HepG2 (cell line): Measurements from ENCODE around the gene ZNF217. TPM values are rescaled to one million over a fixed set of nuclear protein-coding genes. Genes with fewer than 3 reads are reported as not detected.
A peak's percentile ranks its signal among the peaks of the same experiment; 100 is the strongest.

Experiments used
- ARNTL ChIP-seq: sonication (generic); formaldehyde crosslinking; IDR thresholded peaks from 2 replicates; pipeline ENCODE4 v1.4.0; 2020; ENCODE audit warnings: mild to moderate bottlenecking, missing genetic modification reagents
- ATM ChIP-seq: fragments of 450-650 bp; IDR thresholded peaks from 2 replicates; pipeline ENCODE4 v1.7.1; 2017; ENCODE audit warnings: mild to moderate bottlenecking, borderline replicate concordance
- CAMTA2 ChIP-seq: sonication (generic); formaldehyde crosslinking; IDR thresholded peaks from 2 replicates; pipeline ENCODE4 v1.4.0; 2020; ENCODE audit warnings: mild to moderate bottlenecking, missing genetic modification reagents, borderline replicate concordance
- CHD2 ChIP-seq: IDR thresholded peaks from 2 replicates; pipeline ENCODE4 v1.6.1; 2011; ENCODE audit warnings: low read depth, low read length, improper control_type of control experiment
- KDM1A ChIP-seq: IDR thresholded peaks from 2 replicates; pipeline ENCODE4 v1.6.1; 2016; ENCODE audit warnings: missing compliant biosample characterization
- KMT2A ChIP-seq: sonication (generic); formaldehyde crosslinking; IDR thresholded peaks from 2 replicates; pipeline ENCODE4 v1.4.0; 2020; ENCODE audit warnings: missing genetic modification reagents
- MZF1 ChIP-seq: sonication (generic); formaldehyde crosslinking; IDR thresholded peaks from 2 replicates; pipeline ENCODE4 v1.8.1; 2023; ENCODE audit warnings: mild to moderate bottlenecking, missing genetic modification reagents, borderline replicate concordance
- RFX5 ChIP-seq: IDR thresholded peaks from 2 replicates; pipeline ENCODE4 v1.6.1; 2011; ENCODE audit warnings: low read depth, low read length, improper control_type of control experiment
- U2AF1 ChIP-seq: fragments of 200-400 bp; formaldehyde crosslinking; optimal IDR thresholded peaks from 2 replicates; pipeline ENCODE3; 2017; ENCODE audit warnings: mild to moderate bottlenecking, low read depth, low read length
- XRCC5 ChIP-seq: fragments of 200-400 bp; formaldehyde crosslinking; optimal IDR thresholded peaks from 2 replicates; pipeline ENCODE3; 2017; ENCODE audit warnings: mild to moderate bottlenecking, low read length
- ZFX ChIP-seq: sonication (generic); formaldehyde crosslinking; IDR thresholded peaks from 2 replicates; pipeline ENCODE4 v1.4.0; 2020; ENCODE audit warnings: mild to moderate bottlenecking, low read depth, missing genetic modification reagents, moderate library complexity
- ZNF143 ChIP-seq: sonication (generic); formaldehyde crosslinking; IDR thresholded peaks from 2 replicates; pipeline ENCODE4 v1.4.0; 2020; ENCODE audit warnings: missing genetic modification reagents
- ZNF251 ChIP-seq: sonication (generic); formaldehyde crosslinking; IDR thresholded peaks from 2 replicates; pipeline ENCODE4 v1.9.0; 2021; ENCODE audit warnings: mild to moderate bottlenecking, missing genetic modification reagents
- ZNF333 ChIP-seq: sonication (generic); formaldehyde crosslinking; IDR thresholded peaks from 2 replicates; pipeline ENCODE4 v1.4.0; 2020; ENCODE audit warnings: mild to moderate bottlenecking, missing genetic modification reagents, borderline replicate concordance
- ZNF350 ChIP-seq: sonication (generic); formaldehyde crosslinking; IDR thresholded peaks from 2 replicates; pipeline ENCODE4 v1.4.0; 2020; ENCODE audit warnings: mild to moderate bottlenecking, low read depth, missing genetic modification reagents, borderline replicate concordance
- ZNF577 ChIP-seq: sonication (generic); formaldehyde crosslinking; IDR thresholded peaks from 2 replicates; pipeline ENCODE4 v1.4.0; 2020; ENCODE audit warnings: mild to moderate bottlenecking, low read depth, missing genetic modification reagents, borderline replicate concordance
- ZNF816 ChIP-seq: sonication (generic); formaldehyde crosslinking; IDR thresholded peaks from 2 replicates; pipeline ENCODE4 v1.8.0; 2022; ENCODE audit warnings: missing genetic modification reagents, mild to moderate bottlenecking, borderline replicate concordance
- ZZZ3 ChIP-seq: sonication (generic); formaldehyde crosslinking; IDR thresholded peaks from 2 replicates; pipeline ENCODE4 v1.4.0; 2020; ENCODE audit warnings: missing genetic modification reagents, mild to moderate bottlenecking, borderline replicate concordance
- polyA plus RNA-seq, 8 experiments: library from polyadenylated mRNA; depleted of rRNA in 3 of 8; stranded (reverse) in 7 of 8; unstranded in 1 of 8; fragments of >200 nt; fragmentation: Illumina TruSeq in 4 of 8; extraction: Trizol in 4 of 8; gene quantifications; 2 replicates each; pipeline versions ENCODE4 v1.2.1 to v1.2.3, GENCODE V29; 2011 to 2016; ENCODE audit warnings: low read depth in 4 of 8, missing spikeins in 1 of 8, mixed read lengths in 1 of 8; ENCODE audit not compliant: insufficient read depth in 1 of 8
- total RNA-seq, 5 experiments: library from RNA; depleted of rRNA; stranded (reverse); fragments of >200 nt; fragmentation: Illumina TruSeq; extraction: Trizol; gene quantifications; 2 replicates each; pipeline ENCODE4 v1.2.3, GENCODE V29; 2016; ENCODE audit warnings: low read depth in 1 of 5
- TF ChIP-seq, protein P1 (sequence below): sonication (generic); formaldehyde crosslinking; IDR thresholded peaks from 2 replicates; pipeline ENCODE4 v1.4.0; 2020; ENCODE audit warnings: missing genetic modification reagents, borderline replicate concordance
- TF ChIP-seq, protein P2 (sequence below): sonication (generic); formaldehyde crosslinking; IDR thresholded peaks from 2 replicates; pipeline ENCODE4 v1.4.0; 2020; ENCODE audit warnings: missing genetic modification reagents, mild to moderate bottlenecking, borderline replicate concordance
- TF ChIP-seq, protein P3 (sequence below): sonication (generic); formaldehyde crosslinking; IDR thresholded peaks from 2 replicates; pipeline ENCODE4 v1.8.1; 2023; ENCODE audit warnings: mild to moderate bottlenecking, missing genetic modification reagents

Gene ZNF217
- total and polyA plus RNA-seq, 2 of the 13 experiments (the other 11 are each of a cell fraction or from before 2014, with no cell fraction given), result 22.3 to 29.8 TPM

DNA sequence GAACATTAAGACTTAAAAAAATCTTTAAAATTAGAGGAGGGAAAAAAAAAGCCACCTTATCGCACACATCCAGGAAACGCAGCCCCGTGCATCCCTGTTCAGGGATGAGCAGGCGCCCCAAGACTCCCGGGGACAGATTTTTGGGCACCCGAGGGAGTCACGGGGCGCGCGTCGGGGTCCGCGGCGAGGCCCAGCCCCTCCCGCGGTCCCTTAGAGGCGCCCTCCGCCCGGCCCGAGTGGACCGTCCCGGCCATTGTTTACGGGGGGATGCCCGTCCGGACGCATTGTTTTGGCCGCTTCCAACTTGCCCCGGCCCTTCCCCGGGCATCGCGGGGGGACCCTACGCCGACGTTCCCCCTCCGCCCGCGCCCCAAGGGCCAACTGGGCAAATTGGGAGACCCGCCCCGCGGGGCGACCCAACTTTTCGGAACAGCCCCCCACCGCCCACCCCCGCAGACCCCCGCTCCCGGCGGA is 610 bp downstream of the ZNF217 start (continued):
- TF ChIP-seq, protein P1, sequence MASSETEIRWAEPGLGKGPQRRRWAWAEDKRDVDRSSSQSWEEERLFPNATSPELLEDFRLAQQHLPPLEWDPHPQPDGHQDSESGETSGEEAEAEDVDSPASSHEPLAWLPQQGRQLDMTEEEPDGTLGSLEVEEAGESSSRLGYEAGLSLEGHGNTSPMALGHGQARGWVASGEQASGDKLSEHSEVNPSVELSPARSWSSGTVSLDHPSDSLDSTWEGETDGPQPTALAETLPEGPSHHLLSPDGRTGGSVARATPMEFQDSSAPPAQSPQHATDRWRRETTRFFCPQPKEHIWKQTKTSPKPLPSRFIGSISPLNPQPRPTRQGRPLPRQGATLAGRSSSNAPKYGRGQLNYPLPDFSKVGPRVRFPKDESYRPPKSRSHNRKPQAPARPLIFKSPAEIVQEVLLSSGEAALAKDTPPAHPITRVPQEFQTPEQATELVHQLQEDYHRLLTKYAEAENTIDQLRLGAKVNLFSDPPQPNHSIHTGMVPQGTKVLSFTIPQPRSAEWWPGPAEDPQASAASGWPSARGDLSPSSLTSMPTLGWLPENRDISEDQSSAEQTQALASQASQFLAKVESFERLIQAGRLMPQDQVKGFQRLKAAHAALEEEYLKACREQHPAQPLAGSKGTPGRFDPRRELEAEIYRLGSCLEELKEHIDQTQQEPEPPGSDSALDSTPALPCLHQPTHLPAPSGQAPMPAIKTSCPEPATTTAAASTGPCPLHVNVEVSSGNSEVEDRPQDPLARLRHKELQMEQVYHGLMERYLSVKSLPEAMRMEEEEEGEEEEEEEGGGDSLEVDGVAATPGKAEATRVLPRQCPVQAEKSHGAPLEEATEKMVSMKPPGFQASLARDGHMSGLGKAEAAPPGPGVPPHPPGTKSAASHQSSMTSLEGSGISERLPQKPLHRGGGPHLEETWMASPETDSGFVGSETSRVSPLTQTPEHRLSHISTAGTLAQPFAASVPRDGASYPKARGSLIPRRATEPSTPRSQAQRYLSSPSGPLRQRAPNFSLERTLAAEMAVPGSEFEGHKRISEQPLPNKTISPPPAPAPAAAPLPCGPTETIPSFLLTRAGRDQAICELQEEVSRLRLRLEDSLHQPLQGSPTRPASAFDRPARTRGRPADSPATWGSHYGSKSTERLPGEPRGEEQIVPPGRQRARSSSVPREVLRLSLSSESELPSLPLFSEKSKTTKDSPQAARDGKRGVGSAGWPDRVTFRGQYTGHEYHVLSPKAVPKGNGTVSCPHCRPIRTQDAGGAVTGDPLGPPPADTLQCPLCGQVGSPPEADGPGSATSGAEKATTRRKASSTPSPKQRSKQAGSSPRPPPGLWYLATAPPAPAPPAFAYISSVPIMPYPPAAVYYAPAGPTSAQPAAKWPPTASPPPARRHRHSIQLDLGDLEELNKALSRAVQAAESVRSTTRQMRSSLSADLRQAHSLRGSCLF (CRISPR knock-in tag), result no peak
- no peak for TF ChIP-seq CHD2
- 0 out of 2 replicates have a peak, but pooled peaks have one; percentile 39 for TF ChIP-seq CAMTA2 (CRISPR knock-in tag)
- 0 out of 2 replicates have a peak, but pooled peaks have one; percentile 22 for TF ChIP-seq ZFX (CRISPR knock-in tag)
- TF ChIP-seq KDM1A, result no peak
- TF ChIP-seq ZNF816 (CRISPR knock-in tag), result no peak
- no peak for TF ChIP-seq ATM
- TF ChIP-seq, protein P2, sequence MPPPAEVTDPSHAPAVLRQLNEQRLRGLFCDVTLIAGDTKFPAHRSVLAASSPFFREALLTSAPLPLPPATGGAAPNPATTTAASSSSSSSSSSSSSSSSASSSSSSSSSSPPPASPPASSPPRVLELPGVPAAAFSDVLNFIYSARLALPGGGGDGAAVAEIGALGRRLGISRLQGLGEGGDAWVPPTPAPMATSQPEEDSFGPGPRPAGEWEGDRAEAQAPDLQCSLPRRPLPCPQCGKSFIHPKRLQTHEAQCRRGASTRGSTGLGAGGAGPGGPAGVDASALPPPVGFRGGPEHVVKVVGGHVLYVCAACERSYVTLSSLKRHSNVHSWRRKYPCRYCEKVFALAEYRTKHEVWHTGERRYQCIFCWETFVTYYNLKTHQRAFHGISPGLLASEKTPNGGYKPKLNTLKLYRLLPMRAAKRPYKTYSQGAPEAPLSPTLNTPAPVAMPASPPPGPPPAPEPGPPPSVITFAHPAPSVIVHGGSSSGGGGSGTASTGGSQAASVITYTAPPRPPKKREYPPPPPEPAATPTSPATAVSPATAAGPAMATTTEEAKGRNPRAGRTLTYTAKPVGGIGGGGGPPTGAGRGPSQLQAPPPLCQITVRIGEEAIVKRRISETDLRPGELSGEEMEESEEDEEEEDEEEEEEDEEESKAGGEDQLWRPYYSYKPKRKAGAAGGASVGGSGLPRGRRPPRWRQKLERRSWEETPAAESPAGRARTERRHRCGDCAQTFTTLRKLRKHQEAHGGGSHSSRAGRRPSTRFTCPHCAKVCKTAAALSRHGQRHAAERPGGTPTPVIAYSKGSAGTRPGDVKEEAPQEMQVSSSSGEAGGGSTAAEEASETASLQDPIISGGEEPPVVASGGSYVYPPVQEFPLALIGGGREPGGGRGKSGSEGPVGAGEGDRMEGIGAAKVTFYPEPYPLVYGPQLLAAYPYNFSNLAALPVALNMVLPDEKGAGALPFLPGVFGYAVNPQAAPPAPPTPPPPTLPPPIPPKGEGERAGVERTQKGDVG (CRISPR knock-in tag), result no peak
- TF ChIP-seq ZNF577 (CRISPR knock-in tag), result no peak; the same call in 1 of the 2 replicates
- peak; percentile 23 for TF ChIP-seq XRCC5
- no peak for TF ChIP-seq MZF1 (CRISPR knock-in tag)
- TF ChIP-seq KMT2A (CRISPR knock-in tag), result peak; percentile 20; the same call in 1 of the 2 replicates
- TF ChIP-seq RFX5, result no peak
- TF ChIP-seq ZNF251, result no peak
- no peak for TF ChIP-seq ZNF143
- TF ChIP-seq ZNF333 (CRISPR knock-in tag), result no peak; the same call in 1 of the 2 replicates
- TF ChIP-seq U2AF1, result no peak
- TF ChIP-seq, protein P3, sequence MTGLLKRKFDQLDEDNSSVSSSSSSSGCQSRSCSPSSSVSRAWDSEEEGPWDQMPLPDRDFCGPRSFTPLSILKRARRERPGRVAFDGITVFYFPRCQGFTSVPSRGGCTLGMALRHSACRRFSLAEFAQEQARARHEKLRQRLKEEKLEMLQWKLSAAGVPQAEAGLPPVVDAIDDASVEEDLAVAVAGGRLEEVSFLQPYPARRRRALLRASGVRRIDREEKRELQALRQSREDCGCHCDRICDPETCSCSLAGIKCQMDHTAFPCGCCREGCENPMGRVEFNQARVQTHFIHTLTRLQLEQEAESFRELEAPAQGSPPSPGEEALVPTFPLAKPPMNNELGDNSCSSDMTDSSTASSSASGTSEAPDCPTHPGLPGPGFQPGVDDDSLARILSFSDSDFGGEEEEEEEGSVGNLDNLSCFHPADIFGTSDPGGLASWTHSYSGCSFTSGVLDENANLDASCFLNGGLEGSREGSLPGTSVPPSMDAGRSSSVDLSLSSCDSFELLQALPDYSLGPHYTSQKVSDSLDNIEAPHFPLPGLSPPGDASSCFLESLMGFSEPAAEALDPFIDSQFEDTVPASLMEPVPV (CRISPR knock-in tag), result peak; percentile 57
- no peak for TF ChIP-seq ZNF350
- peak; percentile 39; the same call in 1 of the 2 replicates for TF ChIP-seq ARNTL (CRISPR knock-in tag)
- no peak for TF ChIP-seq ZZZ3 (CRISPR knock-in tag)
